ENCODE results near the gene RNF31. TPM values are rescaled to one million over a fixed set of nuclear protein-coding genes. Genes with fewer than 3 reads are reported as not detected.

RNF31 gene
- total RNA-seq, 4 donors from 2014 or later = 33.5 to 112 (median 72.9) TPM

DNA sequence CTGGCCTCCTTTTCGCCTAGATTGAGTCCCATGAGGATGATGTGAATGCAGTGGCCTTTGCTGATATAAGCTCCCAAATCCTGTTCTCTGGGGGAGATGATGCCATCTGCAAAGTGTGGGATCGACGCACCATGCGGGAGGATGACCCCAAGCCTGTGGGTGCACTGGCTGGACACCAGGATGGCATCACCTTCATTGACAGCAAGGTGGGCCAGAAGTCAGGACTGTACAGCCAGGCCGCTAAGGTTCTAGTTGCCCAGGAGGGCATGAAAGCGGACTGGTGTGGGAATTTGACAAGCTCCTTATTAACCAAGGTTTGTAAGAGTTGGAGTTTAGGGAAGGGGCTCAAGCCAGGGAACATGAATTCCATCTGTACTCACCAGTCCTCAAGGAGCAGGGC lies 27.6 kb upstream of the RNF31 start:
- H3K4me3 ChIP-seq = no peak overlapping the region
- no peaks in the 10 kb centered on the region for H3K27me3 ChIP-seq
- peaks cover 3 to 81% (median 41%) of the 10 kb centered on the region in 3 donors for H3K36me3 ChIP-seq
- no peak for DNase-seq (ENCODE audit: low spot score in 2 of 2)
- no peaks in the 10 kb centered on the region for H3K9me3 ChIP-seq
- H3K27ac ChIP-seq = no peak overlapping the region
- WGBS, 2 donors = 97% methylated on average over 6 of the region's 6 CpGs
- peaks cover 4 to 14% (median 11%) of the 10 kb centered on the region in 4 donors for H3K4me1 ChIP-seq
- TF ChIP-seq EP300 (IDR thresholded peaks at IDR 0.05) (no peak), CTCF (IDR thresholded peaks at IDR 0.05) (no peak)

DNA sequence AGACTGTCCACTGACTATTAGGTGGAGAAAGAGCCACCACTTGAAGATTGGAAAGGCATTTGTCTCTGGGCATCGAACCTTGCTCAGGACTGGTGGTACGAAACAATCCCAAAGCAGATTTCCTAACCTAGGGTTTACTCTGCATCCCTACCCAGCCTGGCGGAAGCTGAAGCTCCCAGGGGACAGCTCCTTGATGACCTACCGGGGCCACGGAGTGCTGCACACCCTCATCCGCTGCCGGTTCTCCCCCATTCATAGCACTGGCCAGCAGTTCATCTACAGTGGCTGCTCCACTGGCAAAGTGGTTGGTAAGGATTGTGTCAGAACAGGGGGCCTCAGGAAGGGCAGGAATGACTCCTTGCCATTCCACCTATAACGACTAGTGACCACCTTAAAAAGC lies 26.1 kb upstream of the RNF31 start:
- TF ChIP-seq POLR2A (IDR thresholded peaks at IDR 0.05) = no peak
- no peak for TF ChIP-seq EP300 (IDR thresholded peaks at IDR 0.05)
- TF ChIP-seq CTCF (IDR thresholded peaks at IDR 0.05) = no peak
- no peak for DNase-seq (ENCODE audit: low spot score in 2 of 2)
- no peak overlapping the region for H3K4me3 ChIP-seq
- H3K9me3 ChIP-seq = no peaks in the 10 kb centered on the region
- H3K36me3 ChIP-seq = peaks cover 3 to 81% (median 41%) of the 10 kb centered on the region in 3 donors
- H3K4me1 ChIP-seq = peaks cover 0 to 5% (median 4%) of the 10 kb centered on the region in 4 donors
- no peaks in the 10 kb centered on the region for H3K27me3 ChIP-seq
- no peak overlapping the region for H3K27ac ChIP-seq
- 93% methylated on average over 8 of the region's 8 CpGs for WGBS, 2 donors

- Histone ChIP-seq H3K36me3 (peaks cover 3 to 73% (median 36%) of the 10 kb centered on the region in 3 donors), H3K4me3 (no peak overlapping the region), H3K9me3 (no peaks in the 10 kb centered on the region), H3K4me1 (no peaks in the 10 kb centered on the region), H3K27me3 (no peaks in the 10 kb centered on the region), H3K27ac (no peak overlapping the region)
- TF ChIP-seq EP300 (IDR thresholded peaks at IDR 0.05) = no peak
- TF ChIP-seq CTCF (IDR thresholded peaks at IDR 0.05) = no peak
- no peak for TF ChIP-seq POLR2A (IDR thresholded peaks at IDR 0.05)
- no peak for DNase-seq (ENCODE audit: low spot score in 2 of 2)
- 90 to 91% methylated on average over 4 of the region's 4 CpGs for WGBS, 2 donors
These were observed 24.9 kb upstream of the RNF31 start for GRCh38 chr14:24122416-24122815.

DNA sequence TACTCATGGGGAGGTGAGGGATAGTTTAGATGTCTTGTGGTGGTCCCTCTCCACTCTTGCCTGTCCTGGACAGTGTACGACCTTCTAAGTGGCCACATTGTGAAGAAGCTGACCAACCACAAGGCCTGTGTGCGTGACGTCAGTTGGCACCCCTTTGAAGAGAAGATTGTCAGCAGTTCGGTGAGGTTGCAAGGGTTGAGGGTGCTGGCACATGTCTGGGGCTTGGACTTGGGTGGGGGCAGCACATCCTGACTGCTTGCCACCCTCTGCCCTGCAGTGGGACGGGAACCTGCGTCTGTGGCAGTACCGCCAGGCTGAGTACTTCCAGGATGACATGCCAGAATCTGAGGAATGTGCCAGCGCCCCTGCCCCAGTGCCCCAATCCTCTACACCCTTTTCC lies 24.4 kb upstream of the RNF31 start:
- 87 to 90% methylated on average over 8 of the region's 8 CpGs for WGBS, 2 donors
- Histone ChIP-seq H3K27ac (no peak overlapping the region), H3K9me3 (no peaks in the 10 kb centered on the region), H3K36me3 (peaks cover 3 to 68% (median 31%) of the 10 kb centered on the region in 3 donors), H3K4me3 (no peak overlapping the region), H3K4me1 (no peaks in the 10 kb centered on the region), H3K27me3 (no peaks in the 10 kb centered on the region)
- no peak for TF ChIP-seq EP300 (IDR thresholded peaks at IDR 0.05)
- no peak for TF ChIP-seq POLR2A (IDR thresholded peaks at IDR 0.05)
- no peak for TF ChIP-seq CTCF (IDR thresholded peaks at IDR 0.05)
- no peak for DNase-seq (ENCODE audit: low spot score in 2 of 2)

DNA sequence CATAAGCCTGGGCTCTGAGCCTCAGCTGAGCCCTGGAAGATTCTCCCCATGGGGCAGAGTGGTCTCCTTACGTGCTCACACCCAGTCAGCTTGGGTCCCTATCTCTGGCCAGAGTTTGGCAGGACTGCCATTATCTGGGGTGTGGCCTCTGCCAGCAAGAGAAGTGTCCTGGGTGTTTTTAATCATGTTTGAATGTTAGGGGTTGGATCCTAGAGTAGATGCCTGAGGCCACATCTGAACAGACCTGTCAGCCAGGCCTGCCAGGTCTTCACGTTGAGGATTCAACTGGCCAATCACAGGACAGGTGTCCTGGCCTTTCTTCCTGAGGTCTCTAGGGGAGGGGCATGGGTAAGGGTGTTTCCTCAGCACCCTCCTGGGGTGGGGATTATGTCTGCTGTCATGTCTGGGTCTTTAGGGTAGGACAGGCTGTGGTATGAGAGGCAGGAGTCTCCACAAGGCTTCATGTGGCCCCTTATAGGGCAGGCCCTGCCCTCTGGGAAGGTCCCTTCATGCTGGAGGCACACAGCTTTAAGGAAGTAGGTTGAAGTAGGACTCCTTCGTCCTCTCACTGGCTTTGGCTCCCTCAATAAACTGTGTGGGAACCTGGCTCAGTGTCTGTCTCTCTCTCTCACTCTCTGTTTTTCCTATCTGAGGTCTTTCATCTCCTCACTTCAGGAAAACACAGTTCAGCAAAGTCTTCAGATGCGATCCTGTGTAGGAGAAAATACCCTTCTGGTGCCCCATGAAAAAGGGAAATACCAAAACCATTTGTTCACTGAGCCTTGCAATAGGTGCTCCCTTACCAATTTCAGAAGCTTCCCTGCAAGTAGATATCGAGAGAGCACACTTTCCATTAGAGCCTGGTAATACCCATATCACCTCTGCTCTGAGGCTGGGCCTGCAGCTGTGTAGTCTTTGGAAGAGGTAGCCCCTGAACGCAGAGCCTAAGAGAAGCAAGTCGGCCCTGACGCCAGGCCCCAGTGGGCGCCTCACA lies 23.6 kb upstream of the RNF31 start:
- no peak overlapping the region for H3K4me3 ChIP-seq
- 87 to 92% methylated on average over 9 of the region's 9 CpGs for WGBS, 2 donors
- no peak overlapping the region for H3K27ac ChIP-seq
- H3K27me3 ChIP-seq = no peaks in the 10 kb centered on the region
- no peaks in the 10 kb centered on the region for H3K9me3 ChIP-seq
- DNase-seq (ENCODE audit: low spot score in 2 of 2) = no peak
- H3K36me3 ChIP-seq = peaks cover 3 to 60% (median 25%) of the 10 kb centered on the region in 3 donors
- TF ChIP-seq EP300 (IDR thresholded peaks at IDR 0.05) (no peak), CTCF (IDR thresholded peaks at IDR 0.05) (no peak), POLR2A (IDR thresholded peaks at IDR 0.05) (no peak)
- no peaks in the 10 kb centered on the region for H3K4me1 ChIP-seq
